CD14-positive monocyte (primary cell): ENCODE measurements around the gene CHTOP. TPM values are rescaled to one million over a fixed set of nuclear protein-coding genes. Genes with fewer than 3 reads are reported as not detected.

ENCODE experiments used
- DNase-seq, 3 donors: peaks; one replicate each; pipeline ENCODE4 v3.0.0-alpha.2; 2011 to 2022
- H2AFZ ChIP-seq: 2 replicates; pipeline ENCODE4 v1.6.0; 2012; ENCODE audit warnings: mild to moderate bottlenecking, low read depth, low read length, inconsistent platforms; ENCODE audit not compliant: insufficient read depth, poor library complexity, severe bottlenecking
- H3K27ac ChIP-seq, 2 donors: 1 replicate in 1 of 2; 2 replicates in 1 of 2; pipeline ENCODE4 v1.5.1; 2012 to 2013; ENCODE audit warnings: low read length in 2 of 2, control low read depth in 1 of 2, inconsistent platforms in 1 of 2, low read depth in 1 of 2, mild to moderate bottlenecking in 1 of 2
- H3K27me3 ChIP-seq, 2 donors: one replicate each; pipeline versions ENCODE4 v1.6.0 to v1.6.1; 2011 to 2013; ENCODE audit warnings: low read length in 2 of 2; ENCODE audit not compliant: control insufficient read depth in 2 of 2, insufficient read depth in 2 of 2
- H3K36me3 ChIP-seq, 2 donors: replicated peaks in 1 of 2; 1 replicate in 1 of 2; 2 replicates in 1 of 2; pipeline versions ENCODE4 v1.5.1 to v1.6.1; 2012 to 2013; ENCODE audit warnings: low read length in 2 of 2, control low read depth in 1 of 2, inconsistent platforms in 1 of 2, mild to moderate bottlenecking in 1 of 2; ENCODE audit not compliant: insufficient read depth in 2 of 2, control insufficient read depth in 1 of 2
- H3K4me1 ChIP-seq, 2 donors: 1 replicate in 1 of 2; 2 replicates in 1 of 2; pipeline versions ENCODE4 v1.5.1 to v1.6.1; 2012 to 2013; ENCODE audit warnings: low read length in 2 of 2, control low read depth in 1 of 2, inconsistent platforms in 1 of 2, mild to moderate bottlenecking in 1 of 2, moderate library complexity in 1 of 2; ENCODE audit not compliant: insufficient read depth in 2 of 2, control insufficient read depth in 1 of 2
- H3K4me2 ChIP-seq: replicated peaks from 2 replicates; pipeline ENCODE3; 2012; ENCODE audit warnings: low read length, moderate library complexity, mild to moderate bottlenecking; ENCODE audit not compliant: poor library complexity, severe bottlenecking; ENCODE audit errors: extremely low read depth
- H3K4me3 ChIP-seq, 3 experiments: fragments of 200-600 bp in 1 of 3; sonication (generic) in 1 of 3; replicated peaks in 1 of 3; 1 replicate in 2 of 3; 2 replicates in 1 of 3; pipeline ENCODE4 v1.5.1; 2011 to 2013; ENCODE audit warnings: low read length in 3 of 3, mild to moderate bottlenecking in 3 of 3, control low read depth in 2 of 3, low read depth in 2 of 3, inconsistent platforms in 1 of 3, moderate library complexity in 1 of 3
- H3K79me2 ChIP-seq: 2 replicates; pipeline ENCODE4 v1.6.0; 2012; ENCODE audit warnings: mild to moderate bottlenecking, control low read depth, inconsistent platforms, low read length, moderate library complexity; ENCODE audit not compliant: insufficient read depth
- H3K9ac ChIP-seq: 2 replicates; pipeline ENCODE4 v1.6.0; 2017; ENCODE audit warnings: low read length, mild to moderate bottlenecking; ENCODE audit not compliant: insufficient read depth, poor library complexity, severe bottlenecking
- H3K9me3 ChIP-seq, 2 donors: replicated peaks in 1 of 2; 1 replicate in 1 of 2; 2 replicates in 1 of 2; pipeline versions ENCODE4 v1.5.1 to v1.6.1; 2012 to 2013; ENCODE audit warnings: low read length in 2 of 2, control low read depth in 1 of 2; ENCODE audit not compliant: control insufficient read depth in 1 of 2, insufficient read depth in 1 of 2
- H4K20me1 ChIP-seq: 2 replicates; pipeline ENCODE4 v1.6.0; 2012; ENCODE audit warnings: mild to moderate bottlenecking, low read length, control low read depth, moderate library complexity; ENCODE audit not compliant: insufficient read depth
- H3K27ac Mint-ChIP-seq, 7 donors: one replicate each; pipeline ENCODE4 v1.8.0; 2020; ENCODE audit warnings: mild to moderate bottlenecking in 7 of 7, mixed read lengths in 7 of 7, moderate library complexity in 6 of 7, inconsistent platforms in 2 of 7
- H3K27me3 Mint-ChIP-seq, 3 donors: one replicate each; pipeline ENCODE4 v1.8.0; 2021 to 2022; ENCODE audit warnings: low read depth in 3 of 3, mild to moderate bottlenecking in 3 of 3, mixed read lengths in 3 of 3, moderate library complexity in 3 of 3, inconsistent platforms in 1 of 3
- H3K36me3 Mint-ChIP-seq, 2 donors: one replicate each; pipeline ENCODE4 v1.8.0; 2020; ENCODE audit warnings: mixed read lengths in 2 of 2, inconsistent platforms in 1 of 2, mild to moderate bottlenecking in 1 of 2
- H3K4me1 Mint-ChIP-seq: one replicate; pipeline ENCODE4 v1.8.0; 2020; ENCODE audit warnings: mild to moderate bottlenecking, mixed read lengths
- H3K4me3 Mint-ChIP-seq, 2 donors: one replicate each; pipeline ENCODE4 v1.8.0; 2020; ENCODE audit warnings: mild to moderate bottlenecking in 2 of 2, mixed read lengths in 2 of 2, moderate library complexity in 1 of 2
- H3K9me3 Mint-ChIP-seq, 7 donors: one replicate each; pipeline ENCODE4 v1.8.0; 2020 to 2022; ENCODE audit warnings: mixed read lengths in 7 of 7, mild to moderate bottlenecking in 6 of 7, moderate library complexity in 6 of 7, inconsistent platforms in 2 of 7
- WGBS: methylation state at CpG from one replicate; pipeline ENCODE4 v1.1.5; 2013; ENCODE audit warnings: missing lambda C conversion rate; ENCODE audit not compliant: insufficient coverage; 5-methylcytosine and 5-hydroxymethylcytosine counted together
- intact Hi-C, 2 donors: fragments of 100-400 bp; cut with micrococcal nuclease; formaldehyde crosslinking; loops; one replicate each; pipeline versions ENCODE4 v1.15.0 to v1.15.1; 2023
- polyA plus RNA-seq, 3 donors: library from polyadenylated mRNA; depleted of rRNA in 1 of 3; unstranded in 2 of 3; stranded (reverse) in 1 of 3; fragments of 300-500 nt in 2 of 3; fragments of >200 nt in 1 of 3; fragmentation: Illumina TruSeq in 2 of 3; gene quantifications; 1 replicate in 2 of 3; 2 replicates in 1 of 3; pipeline ENCODE4 v1.2.3, GENCODE V29; 2012 to 2021
- TF ChIP-seq, protein P1 (sequence below): fragments of 200-600 bp; IDR thresholded peaks from one replicate; pipeline ENCODE4 v1.8.0; 2022; ENCODE audit warnings: antibody characterized with exemption, mild to moderate bottlenecking

The CHTOP gene
- polyA plus RNA-seq, 3 donors = 28.1 to 56.2 (median 38.2) TPM

GRCh38 chr1:153643100-153643499 lies 9.2 kb downstream of the CHTOP start:
- H3K36me3 ChIP-seq = peaks cover 76 to 83% of the 10 kb centered on the region in 2 donors
- H2AFZ ChIP-seq = no peak overlapping the region
- H3K9me3 Mint-ChIP-seq = peaks cover 0 to 2% (median 0%) of the 10 kb centered on the region in 7 donors
- no peak overlapping the region for H3K4me2 ChIP-seq
- intact Hi-C loops = no loop called here
- TF ChIP-seq, protein P1, sequence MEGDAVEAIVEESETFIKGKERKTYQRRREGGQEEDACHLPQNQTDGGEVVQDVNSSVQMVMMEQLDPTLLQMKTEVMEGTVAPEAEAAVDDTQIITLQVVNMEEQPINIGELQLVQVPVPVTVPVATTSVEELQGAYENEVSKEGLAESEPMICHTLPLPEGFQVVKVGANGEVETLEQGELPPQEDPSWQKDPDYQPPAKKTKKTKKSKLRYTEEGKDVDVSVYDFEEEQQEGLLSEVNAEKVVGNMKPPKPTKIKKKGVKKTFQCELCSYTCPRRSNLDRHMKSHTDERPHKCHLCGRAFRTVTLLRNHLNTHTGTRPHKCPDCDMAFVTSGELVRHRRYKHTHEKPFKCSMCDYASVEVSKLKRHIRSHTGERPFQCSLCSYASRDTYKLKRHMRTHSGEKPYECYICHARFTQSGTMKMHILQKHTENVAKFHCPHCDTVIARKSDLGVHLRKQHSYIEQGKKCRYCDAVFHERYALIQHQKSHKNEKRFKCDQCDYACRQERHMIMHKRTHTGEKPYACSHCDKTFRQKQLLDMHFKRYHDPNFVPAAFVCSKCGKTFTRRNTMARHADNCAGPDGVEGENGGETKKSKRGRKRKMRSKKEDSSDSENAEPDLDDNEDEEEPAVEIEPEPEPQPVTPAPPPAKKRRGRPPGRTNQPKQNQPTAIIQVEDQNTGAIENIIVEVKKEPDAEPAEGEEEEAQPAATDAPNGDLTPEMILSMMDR = no peak
- peaks cover 77 to 86% of the 10 kb centered on the region in 2 donors for H3K36me3 Mint-ChIP-seq
- WGBS = 100% methylated on average over 1 of the region's 11 CpGs
- no peak for DNase-seq
- peaks cover 0 to 2% (median 0%) of the 10 kb centered on the region in 3 donors for H3K27me3 Mint-ChIP-seq
- H3K4me3 ChIP-seq = no peak overlapping the region
- no peak overlapping the region for H3K9ac ChIP-seq
- H3K27ac Mint-ChIP-seq = peak overlapping the region in 3 of 7 donors; percentile 20 to 55 (median 22)
- no peak overlapping the region for H3K27ac ChIP-seq
- peaks cover 28 to 34% of the 10 kb centered on the region in 2 donors for H3K4me1 ChIP-seq
- H3K27me3 ChIP-seq = no peaks in the 10 kb centered on the region
- H3K4me3 Mint-ChIP-seq = no peak overlapping the region
- H3K79me2 ChIP-seq = peaks cover 77% of the 10 kb centered on the region
- H3K4me1 Mint-ChIP-seq = peaks cover 39% of the 10 kb centered on the region
- no peaks in the 10 kb centered on the region for H3K9me3 ChIP-seq
- peaks cover 69% of the 10 kb centered on the region for H4K20me1 ChIP-seq

- no peak overlapping the region for H3K9ac ChIP-seq
- no peak overlapping the region for H2AFZ ChIP-seq
- Mint-ChIP-seq H3K36me3 (peaks cover 71 to 79% of the 10 kb centered on the region in 2 donors), H3K9me3 (peaks cover 0 to 2% (median 0%) of the 10 kb centered on the region in 7 donors), H3K27ac (peak overlapping the region in 2 of 7 donors; percentile 27 to 69), H3K4me1 (peaks cover 41% of the 10 kb centered on the region), H3K4me3 (no peak overlapping the region), H3K27me3 (peaks cover 0 to 2% (median under 1%) of the 10 kb centered on the region in 3 donors)
- no peak overlapping the region for H3K4me3 ChIP-seq
- DNase-seq = no peak
- H3K4me1 ChIP-seq = peaks cover 29 to 35% of the 10 kb centered on the region in 2 donors
- peak overlapping the region in 1 of 2 donors; percentile 52 for H3K27ac ChIP-seq
- H3K4me2 ChIP-seq = no peak overlapping the region
- H3K9me3 ChIP-seq = no peaks in the 10 kb centered on the region
- H4K20me1 ChIP-seq = peaks cover 66% of the 10 kb centered on the region
- H3K27me3 ChIP-seq = no peaks in the 10 kb centered on the region
- intact Hi-C loops = no loop called here
- H3K79me2 ChIP-seq = peaks cover 70% of the 10 kb centered on the region
- peaks cover 69 to 76% of the 10 kb centered on the region in 2 donors for H3K36me3 ChIP-seq
- TF ChIP-seq, protein P1 = no peak
Observed at GRCh38 chr1:153643816-153644215, 9.9 kb downstream of the CHTOP start.
